ENCODE measurements around the gene PML. TPM values are rescaled to one million over a fixed set of nuclear protein-coding genes. Genes with fewer than 3 reads are reported as not detected.

Gene PML
- total RNA-seq, 1 experiment from 2014 or later: 24.6 TPM

DNA sequence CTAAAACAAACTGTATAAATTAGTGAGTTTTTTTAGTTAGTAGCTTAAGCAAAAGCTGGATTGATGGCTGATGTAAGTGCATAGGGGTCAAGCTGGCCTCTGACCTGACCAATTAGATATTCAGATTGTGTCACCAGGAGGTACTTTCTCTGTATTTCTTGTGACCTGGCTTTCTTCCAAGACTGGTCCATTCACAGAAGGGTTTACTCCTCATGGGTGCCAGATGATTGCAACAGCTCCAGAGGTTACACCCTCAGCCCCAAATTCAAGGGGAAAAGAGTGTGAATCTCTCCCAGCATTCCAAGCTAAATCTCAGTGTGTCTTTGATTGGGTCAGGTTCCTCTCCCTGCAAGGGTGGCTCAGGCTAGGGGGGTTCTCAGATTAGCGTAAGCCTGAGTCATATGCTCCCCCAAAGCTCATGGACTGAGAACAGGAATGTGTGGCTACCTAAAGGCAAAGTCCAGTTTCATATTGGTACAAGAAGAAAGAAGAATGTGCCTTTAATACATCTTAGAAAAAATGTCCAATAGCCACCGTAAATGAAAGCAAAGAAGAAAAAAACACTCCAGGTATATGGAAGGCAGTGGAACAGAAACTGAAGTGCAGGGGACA, 16.5 kb downstream of the PML start:
- no peak overlapping the region for H3K23ac ChIP-seq (ENCODE audit: insufficient read length, low read depth, low read length)
- no CpG with 5 or more reads among the region's 2 CpGs for WGBS (ENCODE audit: extremely low coverage, insufficient read length, low lambda C conversion rate)
- no peak overlapping the region for H2AFZ ChIP-seq (ENCODE audit: low read length)
- H3K23me2 ChIP-seq (ENCODE audit: insufficient read length, low read depth, low read length, poor library complexity, severe bottlenecking): no peaks in the 10 kb centered on the region
- Mint-ChIP-seq H3K4me3 (no peak overlapping the region), H3K27ac (peak overlapping the region in 1 of 3 experiments; percentile 25; a peak in 1 of 7 replicates), H3K36me3 (ENCODE audit: insufficient read depth in 1 of 3, low read depth in 3 of 3) (peaks cover 1 to 15% (median 12%) of the 10 kb centered on the region in 3 experiments; a peak in 5 of 7 replicates), H3K4me1 (peaks cover 6 to 13% of the 10 kb centered on the region in 2 experiments), H3K9me3 (no peaks in the 10 kb centered on the region), H3K27me3 (ENCODE audit: low read depth) (no peaks in the 10 kb centered on the region)
- no peak overlapping the region for H2BK20ac ChIP-seq (ENCODE audit: low read depth, low read length, poor library complexity, severe bottlenecking)
- no peak overlapping the region for H3K18ac ChIP-seq (ENCODE audit: insufficient read length, low read depth, low read length)
- no peak overlapping the region for H4K91ac ChIP-seq (ENCODE audit: insufficient read length, low read depth, low read length)
- no peak overlapping the region for H3K4me2 ChIP-seq (ENCODE audit: insufficient read depth, insufficient read length, low read length)
- H3K9ac ChIP-seq (ENCODE audit: extremely low read depth, insufficient read length, low read length): no peak overlapping the region
- no peak overlapping the region for H2AK5ac ChIP-seq (ENCODE audit: insufficient read length, low read length)
- no peak overlapping the region for H3K27ac ChIP-seq (ENCODE audit: insufficient read length, low read depth, low read length)
- no peak overlapping the region for H3T11ph ChIP-seq (ENCODE audit: low read length)
- no peak for DNase-seq
- no peak overlapping the region for H3K4ac ChIP-seq (ENCODE audit: low read depth, low read length)
- H3K56ac ChIP-seq (ENCODE audit: insufficient read length, low read depth, low read length): no peak overlapping the region
- H2BK12ac ChIP-seq (ENCODE audit: insufficient read length, low read depth, low read length): no peak overlapping the region
- no peak for TF ChIP-seq CTCF (conservative IDR thresholded peaks at IDR 0.05)
- no peak overlapping the region; the same call in 1 of the 2 replicates for H3K14ac ChIP-seq (ENCODE audit: insufficient read depth, low read length)
- H2BK120ac ChIP-seq (ENCODE audit: low read depth, low read length, poor library complexity, severe bottlenecking): no peak overlapping the region
- peaks cover 2% of the 10 kb centered on the region for H3K79me1 ChIP-seq (ENCODE audit: insufficient read depth, low read depth, low read length, poor library complexity, severe bottlenecking)
- no peaks in the 10 kb centered on the region for H3K9me3 ChIP-seq (ENCODE audit: control insufficient read depth, low read depth, low read length)
- no peak overlapping the region for H4K8ac ChIP-seq (replicated peaks; ENCODE audit: insufficient read length, low read depth, low read length)
- no peaks in the 10 kb centered on the region for H4K20me1 ChIP-seq (ENCODE audit: control insufficient read depth, insufficient read depth, insufficient read length)
- no peak overlapping the region for H2BK15ac ChIP-seq (ENCODE audit: low read depth, low read length)
- peaks cover 3% of the 10 kb centered on the region; the same call in 1 of the 2 replicates for H3K79me2 ChIP-seq (ENCODE audit: insufficient read depth, low read length)
- H3K4me1 ChIP-seq (ENCODE audit: insufficient read depth, low read length): peaks cover 2% of the 10 kb centered on the region; the same call in 1 of the 2 replicates
- H3K27me3 ChIP-seq (ENCODE audit: insufficient read depth, low read length): no peaks in the 10 kb centered on the region
- no peak overlapping the region for H2BK5ac ChIP-seq (ENCODE audit: insufficient read length, low read length)
- no peak overlapping the region for H4K5ac ChIP-seq (ENCODE audit: insufficient read length, low read depth, low read length)

All from H9 (cell line).